Mononuclear cell (primary cell): ENCODE data around the gene SVOPL. TPM values are rescaled to one million over a fixed set of nuclear protein-coding genes. Genes with fewer than 3 reads are reported as not detected.

Experiments
- H3K27me3 ChIP-seq: 2 replicates; pipeline ENCODE4 v1.6.0; 2011; ENCODE audit warnings: low read length, control low read depth; ENCODE audit not compliant: insufficient read depth
- H3K4me1 ChIP-seq: 2 replicates; pipeline ENCODE4 v1.5.1; 2011; ENCODE audit warnings: mild to moderate bottlenecking, low read length, control low read depth; ENCODE audit not compliant: insufficient read depth
- H3K4me3 ChIP-seq: 2 replicates; pipeline ENCODE4 v1.5.1; 2011; ENCODE audit warnings: mild to moderate bottlenecking, low read length, moderate library complexity
- H3K9me3 ChIP-seq: 2 replicates; pipeline ENCODE4 v1.5.1; 2011; ENCODE audit warnings: low read depth, mild to moderate bottlenecking, control low read depth, low read length
- total RNA-seq: library from RNA; depleted of rRNA; stranded (reverse); fragments of >200 nt; gene quantifications from one replicate; pipeline ENCODE4 v1.2.3, GENCODE V29; 2012

The SVOPL gene
- total RNA-seq, 1 donor = 0.21 TPM

DNA sequence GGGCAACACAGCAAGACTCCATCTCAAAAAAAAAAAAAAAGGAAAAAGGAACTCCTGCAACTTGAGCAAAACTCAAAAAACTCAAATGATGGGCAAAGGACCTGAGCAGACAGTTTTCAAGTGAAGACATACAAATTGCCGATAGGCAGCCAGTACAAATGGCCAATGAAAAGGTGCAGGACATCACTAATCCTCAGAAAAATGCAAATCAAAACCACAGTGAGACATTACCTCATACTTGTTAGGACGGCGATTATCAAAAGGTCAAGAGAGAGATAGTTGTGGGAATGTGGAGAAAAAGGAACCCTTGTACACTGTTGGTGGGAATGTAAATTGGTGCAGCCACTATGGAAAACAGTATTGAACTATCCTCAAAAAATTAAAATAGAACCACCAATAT, 16.8 kb downstream of the SVOPL start:
- no peaks in the 10 kb centered on the region for H3K4me1 ChIP-seq
- no peaks in the 10 kb centered on the region for H3K9me3 ChIP-seq
- H3K27me3 ChIP-seq = no peaks in the 10 kb centered on the region
- H3K4me3 ChIP-seq = no peak overlapping the region

DNA sequence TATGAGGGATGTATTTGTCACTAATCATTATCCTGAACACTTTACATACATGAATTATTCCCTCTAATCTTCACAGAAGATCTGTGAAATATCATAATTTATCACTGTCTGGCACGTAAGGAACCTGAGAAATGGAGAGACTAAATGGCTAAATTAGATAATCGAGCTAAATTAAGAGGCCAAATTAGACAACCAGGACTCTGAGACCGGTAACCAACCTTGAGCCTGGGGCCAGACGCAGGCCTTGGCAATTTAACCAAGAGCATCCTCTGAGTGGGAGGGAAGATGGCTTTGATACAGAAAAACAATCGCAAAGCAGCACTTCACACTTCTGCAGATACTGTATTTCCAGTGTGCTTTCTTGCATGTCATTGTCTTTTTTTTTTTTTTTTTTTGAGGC, 21.4 kb downstream of the SVOPL start:
- no peaks in the 10 kb centered on the region for H3K9me3 ChIP-seq
- H3K4me3 ChIP-seq = no peak overlapping the region
- H3K27me3 ChIP-seq = no peaks in the 10 kb centered on the region
- H3K4me1 ChIP-seq = no peaks in the 10 kb centered on the region

DNA sequence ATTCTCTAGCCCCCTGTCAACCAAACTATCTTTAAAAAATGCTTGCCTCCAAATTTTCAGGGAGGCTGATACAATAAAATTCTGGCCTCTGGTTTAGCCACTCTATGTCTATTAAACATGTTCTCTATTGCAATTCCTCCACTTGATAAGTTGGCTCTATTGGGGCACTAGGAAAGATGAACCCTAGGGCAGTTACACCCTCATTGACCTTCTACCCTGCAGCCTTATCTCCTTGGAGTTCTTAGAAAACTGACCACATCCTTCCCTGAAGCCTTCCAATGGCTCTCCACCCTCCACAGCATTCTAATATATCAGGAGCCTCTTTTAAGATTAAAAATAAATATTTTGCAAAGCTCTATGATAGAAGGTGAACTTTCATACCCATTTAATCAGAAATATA, 30.6 kb downstream of the SVOPL start:
- H3K27me3 ChIP-seq = no peaks in the 10 kb centered on the region
- no peak overlapping the region for H3K4me3 ChIP-seq
- no peaks in the 10 kb centered on the region for H3K9me3 ChIP-seq
- no peaks in the 10 kb centered on the region for H3K4me1 ChIP-seq

DNA sequence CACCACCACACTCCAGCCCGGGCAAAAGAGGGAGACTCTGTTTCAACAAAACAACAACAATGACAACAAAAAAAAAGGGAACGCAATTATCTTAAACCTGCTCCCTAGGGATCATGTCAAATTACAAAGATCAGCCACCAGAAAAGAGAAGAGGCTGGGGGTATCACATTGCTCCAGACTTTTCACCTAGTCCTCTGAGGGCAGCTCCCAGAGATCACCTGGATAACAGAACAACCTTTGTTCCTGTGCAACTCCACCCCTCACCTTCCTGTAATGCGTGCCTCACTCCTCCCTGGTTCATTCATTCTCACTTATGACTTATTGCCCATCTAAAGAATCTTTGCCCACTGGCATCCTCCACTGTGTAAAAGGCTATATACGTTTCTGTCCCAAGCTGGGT, 31.8 kb downstream of the SVOPL start:
- Histone ChIP-seq H3K4me1 (no peaks in the 10 kb centered on the region), H3K9me3 (no peaks in the 10 kb centered on the region), H3K4me3 (no peak overlapping the region), H3K27me3 (peaks cover 4% of the 10 kb centered on the region)

DNA sequence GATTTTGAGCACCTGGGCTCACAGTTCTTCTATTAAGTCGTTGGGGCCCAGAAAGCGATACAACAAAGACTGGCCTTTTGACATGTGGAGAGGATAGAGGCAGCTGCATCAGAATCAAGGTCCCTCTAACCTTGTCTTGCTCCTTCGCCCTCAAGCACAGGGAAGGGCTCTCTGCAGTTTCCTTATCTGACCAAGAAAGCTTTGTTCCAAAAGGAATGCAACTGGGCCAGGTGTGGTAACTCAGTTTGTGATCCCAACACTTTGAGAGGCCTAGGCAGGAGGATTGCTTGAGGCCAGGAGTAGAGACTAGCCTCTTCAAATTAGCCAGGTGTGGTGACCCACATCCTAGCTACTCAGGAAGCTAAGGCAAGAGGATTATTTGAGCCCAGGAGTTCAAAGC, 32.2 kb downstream of the SVOPL start:
- no peak overlapping the region for H3K4me3 ChIP-seq
- H3K4me1 ChIP-seq = no peaks in the 10 kb centered on the region
- H3K9me3 ChIP-seq = no peaks in the 10 kb centered on the region
- peaks cover 4% of the 10 kb centered on the region for H3K27me3 ChIP-seq

DNA sequence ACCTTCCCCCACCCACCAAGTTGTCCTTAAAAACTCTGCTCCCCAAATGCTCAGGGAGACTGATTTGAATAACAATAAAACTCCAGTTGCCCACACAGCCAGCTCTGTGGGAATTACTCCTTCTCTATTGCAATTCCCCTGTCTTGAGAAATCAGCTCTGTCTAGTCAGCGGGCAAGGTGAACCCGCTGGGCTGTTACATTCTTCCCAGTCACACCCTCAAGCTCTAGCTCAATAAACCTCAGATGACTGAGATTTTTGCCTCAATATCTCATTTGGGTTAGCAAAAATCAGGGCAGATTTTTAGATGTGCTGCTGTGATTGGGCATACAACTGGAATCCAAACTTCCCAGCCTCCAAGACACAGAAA, 32.9 kb downstream of the SVOPL start:
- H3K27me3 ChIP-seq = peaks cover 4% of the 10 kb centered on the region
- no peaks in the 10 kb centered on the region for H3K9me3 ChIP-seq
- H3K4me3 ChIP-seq = no peak overlapping the region
- no peaks in the 10 kb centered on the region for H3K4me1 ChIP-seq

DNA sequence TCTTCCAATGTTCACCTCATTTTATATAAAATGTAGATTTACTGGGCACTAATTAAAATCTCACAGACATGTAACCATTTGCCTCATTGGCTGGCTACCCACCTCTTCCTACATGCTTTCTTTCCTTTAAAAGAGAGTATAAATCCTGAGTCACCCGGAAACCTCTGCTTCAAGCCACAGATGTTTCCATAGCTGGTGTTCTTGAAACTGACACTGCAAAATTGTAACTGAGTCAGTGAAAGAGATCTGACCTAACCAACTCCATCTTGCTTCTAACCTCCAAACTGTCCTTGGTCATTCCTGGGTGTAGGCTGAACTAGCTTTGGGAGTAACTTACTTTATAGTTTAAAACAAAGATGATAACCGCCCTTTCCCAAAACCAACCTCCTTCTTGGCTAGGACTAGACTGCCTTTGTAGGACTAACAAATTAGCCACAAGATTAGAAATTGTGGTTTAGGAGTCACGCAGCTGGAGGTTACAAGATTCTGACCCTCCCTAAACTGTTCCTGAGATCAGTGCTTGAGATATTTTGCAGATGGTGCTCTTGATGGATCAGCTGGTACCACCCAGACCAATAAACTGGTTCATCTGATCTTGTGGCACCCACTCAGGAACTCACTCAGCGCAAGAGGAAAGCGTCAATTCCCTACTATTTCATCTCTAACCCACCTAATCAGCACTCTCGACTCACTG, 33.5 kb downstream of the SVOPL start:
- no peaks in the 10 kb centered on the region for H3K9me3 ChIP-seq
- no peak overlapping the region for H3K4me3 ChIP-seq
- H3K27me3 ChIP-seq = peaks cover 4% of the 10 kb centered on the region
- H3K4me1 ChIP-seq = no peaks in the 10 kb centered on the region

DNA sequence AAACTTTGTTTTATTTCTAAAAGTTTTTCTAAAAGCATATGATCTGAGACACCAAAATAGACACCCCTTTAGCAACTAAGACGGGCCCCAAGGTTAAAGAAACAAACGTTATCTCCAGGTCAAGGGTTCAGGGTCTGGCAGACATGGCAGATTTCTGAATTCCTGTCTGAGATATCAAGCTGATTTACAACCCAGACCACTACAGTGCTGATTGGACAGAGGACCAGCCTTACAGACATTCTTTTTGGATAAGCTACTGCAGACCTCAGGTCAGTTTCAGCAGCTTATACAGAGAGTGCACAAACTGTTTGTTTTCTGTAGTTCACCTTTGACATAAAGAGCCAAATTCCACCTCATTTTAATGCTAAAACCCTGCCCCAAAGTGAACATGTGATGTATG, 34.8 kb downstream of the SVOPL start:
- Histone ChIP-seq H3K9me3 (no peaks in the 10 kb centered on the region), H3K27me3 (peaks cover 4% of the 10 kb centered on the region), H3K4me1 (no peaks in the 10 kb centered on the region), H3K4me3 (no peak overlapping the region)

DNA sequence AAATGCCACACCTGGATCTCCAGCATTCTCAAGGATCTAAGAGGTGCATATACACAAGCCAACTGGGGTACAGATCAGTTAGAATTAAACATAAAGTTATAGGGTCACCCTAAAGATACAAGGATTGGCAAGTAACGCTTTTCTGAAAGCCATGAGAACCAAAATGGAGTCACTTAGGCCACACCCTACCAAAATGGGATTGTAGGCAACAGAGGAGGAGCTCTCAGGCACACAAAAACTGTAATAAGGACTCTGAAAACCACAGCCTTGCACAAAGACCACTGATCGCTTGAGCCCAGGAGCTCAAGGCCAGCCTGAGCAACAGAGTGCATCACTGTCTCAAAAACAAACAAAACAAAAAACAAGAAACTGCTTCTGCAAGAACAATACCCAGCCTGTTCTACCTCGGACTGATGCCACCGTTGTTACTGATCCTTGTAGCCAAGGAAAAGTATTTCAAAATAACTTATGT, 35.5 kb downstream of the SVOPL start:
- Histone ChIP-seq H3K27me3 (peaks cover 4% of the 10 kb centered on the region), H3K4me1 (no peaks in the 10 kb centered on the region), H3K9me3 (no peaks in the 10 kb centered on the region), H3K4me3 (no peak overlapping the region)

DNA sequence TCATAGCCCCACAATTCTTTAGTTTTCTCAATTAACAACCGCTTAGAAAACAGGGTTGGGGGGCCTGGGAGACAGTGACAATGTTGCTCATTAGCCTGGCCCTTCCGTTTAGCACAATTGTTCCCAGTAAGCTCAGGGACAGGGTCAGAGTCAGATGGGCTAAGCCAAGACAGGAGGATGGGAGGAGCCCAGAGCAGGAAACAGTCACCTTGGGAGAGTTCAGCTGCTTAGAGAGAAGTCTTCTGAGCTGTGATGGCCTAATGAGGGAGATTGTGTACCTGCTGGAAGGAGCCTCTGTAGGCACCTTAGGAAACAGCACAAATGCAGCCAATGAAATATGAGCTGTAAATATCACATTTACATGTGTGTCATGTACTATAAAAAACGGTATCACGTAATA, 35.9 kb downstream of the SVOPL start:
- H3K4me3 ChIP-seq = no peak overlapping the region
- H3K9me3 ChIP-seq = no peaks in the 10 kb centered on the region
- no peaks in the 10 kb centered on the region for H3K4me1 ChIP-seq
- peaks cover 4% of the 10 kb centered on the region for H3K27me3 ChIP-seq

DNA sequence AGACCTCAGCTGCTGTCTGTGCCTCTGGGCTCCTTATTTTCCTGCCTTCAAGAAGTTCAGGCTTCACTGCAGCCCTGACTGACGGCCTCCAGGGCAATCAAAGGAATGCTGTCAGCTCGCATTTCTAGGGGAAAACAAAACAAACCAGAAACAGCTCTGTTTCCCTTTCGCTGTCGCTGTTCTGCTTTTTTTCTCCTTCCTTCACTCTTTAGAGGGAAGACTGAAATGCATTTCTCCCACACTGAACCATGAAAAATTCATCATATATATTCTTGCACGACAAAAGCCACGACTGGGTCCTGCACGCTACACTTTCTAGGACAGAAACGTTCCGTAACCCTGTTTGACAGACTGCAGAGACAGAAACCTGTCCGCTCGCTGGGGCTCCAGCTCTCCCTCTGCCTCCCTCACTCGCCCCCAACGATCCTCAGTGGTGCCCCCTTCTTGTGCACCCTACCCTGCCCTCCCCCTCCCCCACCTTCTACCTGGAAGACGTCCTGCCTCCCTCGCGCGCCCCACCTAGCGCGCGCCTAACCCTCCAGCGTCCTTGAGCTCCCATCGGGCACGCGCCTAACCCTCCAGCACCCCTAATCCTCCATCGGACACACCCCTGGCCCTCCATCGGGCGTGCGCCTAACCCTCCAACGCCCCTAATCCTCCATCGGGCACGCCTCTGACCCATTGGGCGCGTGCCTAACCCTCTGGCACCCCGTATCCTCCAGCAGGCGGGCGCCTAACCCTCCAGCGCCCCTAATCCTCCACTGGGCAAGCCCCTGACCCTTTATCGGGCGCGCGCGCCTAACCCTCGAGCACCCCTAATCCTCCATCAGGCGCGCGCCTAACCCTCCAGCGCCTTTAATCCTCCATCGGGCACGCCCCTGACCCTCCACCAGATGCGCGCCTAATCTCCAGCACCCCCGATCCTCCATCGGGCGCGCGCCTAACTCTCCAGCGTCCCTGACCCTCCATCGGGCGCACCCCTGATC, 37.1 kb downstream of the SVOPL start:
- Histone ChIP-seq H3K27me3 (peaks cover 4% of the 10 kb centered on the region), H3K4me3 (no peak overlapping the region), H3K4me1 (no peaks in the 10 kb centered on the region), H3K9me3 (no peaks in the 10 kb centered on the region)

DNA sequence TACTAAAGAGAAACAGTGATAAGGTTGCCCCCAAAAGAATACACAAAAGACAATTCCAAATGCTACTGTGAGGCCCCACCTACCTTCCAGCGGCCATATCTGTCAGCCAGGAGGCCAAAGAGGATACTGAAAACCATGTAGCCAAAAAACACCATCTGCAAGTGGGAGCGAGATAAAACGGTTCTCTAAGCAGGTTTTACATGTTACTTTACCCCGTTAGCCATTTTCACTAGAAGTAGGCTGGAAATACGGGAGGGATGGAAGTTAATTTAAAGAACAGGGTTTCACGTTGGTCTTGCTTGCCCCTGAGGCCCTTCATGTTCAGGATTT, 38.2 kb downstream of the SVOPL start:
- H3K27me3 ChIP-seq = peaks cover 4% of the 10 kb centered on the region
- no peaks in the 10 kb centered on the region for H3K4me1 ChIP-seq
- no peaks in the 10 kb centered on the region for H3K9me3 ChIP-seq
- H3K4me3 ChIP-seq = no peak overlapping the region

DNA sequence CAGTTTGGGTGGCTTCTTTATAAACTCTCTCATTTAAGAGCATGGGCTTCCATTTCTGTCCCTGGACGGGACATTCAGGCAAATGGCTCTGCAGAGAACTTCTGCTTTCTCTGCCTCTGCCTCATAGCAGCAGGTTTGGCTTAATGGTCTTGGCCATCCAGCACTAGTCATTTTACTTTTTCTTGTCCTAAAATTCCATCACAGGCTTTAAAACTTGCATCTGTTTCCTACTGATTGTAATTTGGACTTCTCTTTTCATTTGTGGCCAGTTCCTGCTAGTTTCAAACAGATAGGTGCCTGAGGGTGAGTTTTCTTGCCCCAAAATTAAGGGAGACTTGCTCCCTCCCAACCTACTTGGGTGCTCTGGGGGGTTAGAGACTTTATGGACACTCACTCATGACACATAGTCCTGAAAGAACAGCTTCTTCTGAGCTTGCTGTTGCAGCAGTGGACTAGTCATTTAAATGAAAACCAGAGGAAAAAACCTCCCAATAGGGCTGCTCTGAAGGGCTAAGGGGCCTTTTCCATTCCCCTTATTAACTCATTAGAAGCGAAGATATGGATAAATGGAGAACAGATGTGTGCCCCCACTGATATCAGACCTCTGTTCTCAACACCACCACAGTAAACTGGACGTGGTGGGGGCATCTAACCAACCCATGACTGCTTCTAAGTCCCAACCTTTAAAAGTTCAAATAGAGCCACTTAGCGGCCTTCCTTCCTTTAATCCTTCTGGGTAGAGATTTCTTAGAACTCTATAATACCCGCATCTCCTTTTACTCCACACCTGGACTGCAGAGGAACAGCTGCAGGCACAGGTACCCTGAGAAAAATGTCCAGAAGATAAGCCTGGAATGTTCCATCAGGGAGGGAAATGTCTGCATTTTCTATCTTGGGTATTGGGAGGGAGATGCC, 38.8 kb downstream of the SVOPL start:
- Histone ChIP-seq H3K9me3 (no peaks in the 10 kb centered on the region), H3K4me1 (no peaks in the 10 kb centered on the region), H3K4me3 (no peak overlapping the region), H3K27me3 (peaks cover 4% of the 10 kb centered on the region)

DNA sequence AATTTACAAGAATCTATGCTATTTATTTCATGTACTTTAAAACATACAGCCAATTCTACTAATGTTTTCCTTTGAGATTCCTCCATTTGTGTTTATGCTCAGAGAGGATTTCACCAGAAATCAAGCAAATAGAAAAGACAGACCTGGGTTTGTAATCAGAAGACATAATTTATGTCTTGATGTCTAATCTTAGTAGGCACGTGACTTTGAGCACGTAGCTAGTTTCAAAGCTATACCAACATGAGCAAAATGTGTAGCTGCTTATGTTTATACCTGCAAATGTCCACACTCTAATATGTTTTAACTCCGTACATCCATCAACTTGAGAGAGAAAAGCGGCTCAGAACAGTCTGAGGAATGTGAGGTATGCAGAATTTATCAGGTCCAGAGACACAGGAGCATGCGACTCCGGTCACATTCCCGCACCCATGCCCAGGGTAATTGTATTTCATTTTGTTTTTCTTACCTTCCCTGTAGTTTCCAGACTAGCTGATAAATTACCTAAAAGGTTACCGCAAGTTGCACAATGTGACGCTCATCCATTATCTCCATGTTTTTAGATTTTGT, 40.0 kb downstream of the SVOPL start:
- Histone ChIP-seq H3K4me1 (no peaks in the 10 kb centered on the region), H3K9me3 (no peaks in the 10 kb centered on the region), H3K27me3 (peaks cover 4% of the 10 kb centered on the region), H3K4me3 (no peak overlapping the region)

DNA sequence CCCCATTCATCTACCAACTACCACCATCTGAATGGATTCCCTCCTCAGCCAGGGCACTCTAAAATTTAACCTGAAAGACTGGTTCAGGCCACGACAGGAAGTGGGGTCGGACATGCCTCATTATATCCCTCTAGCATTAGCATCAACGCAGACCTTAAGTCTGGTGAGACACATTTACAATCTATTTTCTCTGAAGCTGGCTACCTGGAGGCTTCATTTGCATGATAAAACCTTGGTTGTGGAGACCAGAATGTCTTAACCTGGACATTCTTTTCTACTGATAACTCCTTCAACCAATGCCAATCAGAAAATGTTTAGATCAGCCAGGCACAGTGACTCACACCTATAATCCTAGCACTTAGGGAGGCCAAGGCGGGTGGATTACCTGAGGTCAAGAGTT, 42.3 kb downstream of the SVOPL start:
- no peak overlapping the region for H3K4me3 ChIP-seq
- no peaks in the 10 kb centered on the region for H3K27me3 ChIP-seq
- no peaks in the 10 kb centered on the region for H3K4me1 ChIP-seq
- no peaks in the 10 kb centered on the region for H3K9me3 ChIP-seq
